Mesodermal cell (in vitro differentiated cells): Measurements from ENCODE around the gene FAM131C.
A peak's percentile ranks its signal among the peaks of the same experiment; 100 is the strongest.

Experiments used
- H3K27ac ChIP-seq: 2 replicates; pipeline ENCODE4 v1.7.0; 2013; ENCODE audit warnings: mild to moderate bottlenecking, low read depth, low read length, moderate library complexity; ENCODE audit not compliant: severe bottlenecking
- H3K36me3 ChIP-seq: 2 replicates; pipeline ENCODE4 v1.7.1; 2013; ENCODE audit warnings: mild to moderate bottlenecking, low read length, moderate library complexity; ENCODE audit not compliant: control insufficient read depth, insufficient read depth
- H3K4me1 ChIP-seq: one replicate; pipeline ENCODE4 v1.7.1; 2013; ENCODE audit warnings: mild to moderate bottlenecking, low read length; ENCODE audit not compliant: insufficient read depth, control insufficient read depth, poor library complexity, severe bottlenecking
- H3K4me3 ChIP-seq: 2 replicates; pipeline ENCODE4 v1.7.0; 2013; ENCODE audit warnings: low read length, control low read depth, mild to moderate bottlenecking; ENCODE audit not compliant: insufficient read depth, poor library complexity, severe bottlenecking; ENCODE audit errors: extremely low read depth
- H3K9me3 ChIP-seq: 2 replicates; pipeline ENCODE4 v1.7.1; 2013; ENCODE audit warnings: mild to moderate bottlenecking, low read length, moderate library complexity; ENCODE audit not compliant: control insufficient read depth
- WGBS, 2 experiments: methylation state at CpG; one replicate each; pipeline ENCODE4 v1.1.5; 2013; ENCODE audit warnings: missing lambda C conversion rate in 2 of 2; ENCODE audit not compliant: insufficient coverage in 2 of 2; 5-methylcytosine and 5-hydroxymethylcytosine counted together

Gene FAM131C

DNA sequence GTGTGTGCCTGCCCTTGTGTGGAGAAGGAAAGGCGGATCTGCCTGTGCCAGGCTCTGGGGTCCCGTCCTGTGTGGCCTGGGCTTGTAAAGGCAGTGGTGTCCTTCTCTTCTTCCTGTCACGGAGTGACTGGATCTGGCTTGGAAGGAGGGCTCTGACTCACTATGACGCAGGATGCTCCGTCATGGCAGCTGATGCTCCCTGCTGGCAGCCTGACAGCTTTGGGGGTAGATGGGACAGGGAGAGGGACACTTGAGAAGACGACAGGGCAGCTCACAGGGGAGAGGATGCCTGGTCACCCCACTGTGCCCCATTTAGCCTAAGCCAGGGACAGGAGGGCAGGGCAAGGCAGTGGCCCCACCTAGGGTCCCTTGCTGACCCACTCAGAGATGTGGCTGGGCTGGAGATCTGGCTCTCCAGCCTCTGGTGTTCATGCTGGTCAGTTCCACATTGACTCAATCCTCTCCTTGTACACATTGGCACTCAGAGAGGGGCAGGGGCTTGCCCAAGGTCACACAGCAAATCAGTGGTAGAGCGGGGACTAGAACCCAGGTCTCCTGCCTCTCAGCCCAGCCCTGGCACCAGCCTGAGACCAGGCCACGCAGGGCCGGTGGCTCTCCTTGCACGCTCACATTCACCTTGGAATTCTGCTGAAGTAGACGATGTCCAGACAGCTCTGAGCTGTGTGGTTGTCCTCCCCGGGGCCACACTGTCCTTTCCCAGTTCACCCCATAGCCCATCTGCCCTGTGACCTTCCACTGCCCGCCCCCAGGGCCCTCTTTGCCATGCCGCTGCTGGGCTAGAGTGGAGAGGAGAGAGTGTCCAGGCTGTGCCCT, 2.8 kb upstream of the FAM131C start:
- WGBS, 2 experiments: 82 to 84% methylated on average over 11 to 12 of the region's 14 CpGs
- Histone ChIP-seq H3K27ac (no peak overlapping the region), H3K4me3 (no peak overlapping the region), H3K4me1 (peaks cover 17% of the 10 kb centered on the region), H3K9me3 (no peaks in the 10 kb centered on the region), H3K36me3 (no peaks in the 10 kb centered on the region)

DNA sequence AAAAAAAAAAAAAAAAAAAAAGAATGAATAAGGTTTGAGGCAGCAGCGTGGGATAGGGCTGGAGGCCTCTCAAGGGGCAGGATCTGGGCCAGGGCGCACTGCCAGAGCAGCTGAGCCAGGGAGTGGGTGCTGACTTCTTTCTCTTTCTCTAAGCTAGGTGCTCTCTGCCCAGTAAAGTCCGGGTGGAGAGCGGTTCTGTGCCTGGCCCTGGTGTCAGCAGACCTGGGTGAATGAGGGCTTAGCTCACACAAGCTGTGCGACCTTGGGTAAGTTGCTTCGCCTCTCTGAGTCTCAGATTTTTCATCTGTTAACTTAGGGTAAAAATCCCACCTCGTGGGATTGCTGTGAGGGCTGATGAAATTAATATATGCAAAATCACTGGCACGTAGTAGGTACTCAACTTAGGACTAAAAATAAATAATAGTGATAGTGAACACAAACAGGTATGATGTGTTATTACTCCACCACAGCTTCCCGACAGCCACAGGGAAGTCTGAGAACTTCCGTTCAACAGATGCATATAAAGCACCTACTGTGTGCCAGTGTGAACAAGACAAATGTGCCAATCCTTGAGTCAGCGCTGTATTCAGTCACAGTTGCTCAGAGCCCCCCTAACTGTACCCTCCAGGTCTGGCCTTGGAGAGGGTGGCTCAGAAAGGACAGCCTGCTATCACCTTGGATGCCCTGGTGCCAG, 2.0 kb upstream of the FAM131C start:
- Histone ChIP-seq H3K27ac (no peak overlapping the region), H3K36me3 (no peaks in the 10 kb centered on the region), H3K9me3 (no peaks in the 10 kb centered on the region), H3K4me1 (peaks cover 17% of the 10 kb centered on the region), H3K4me3 (no peak overlapping the region)
- WGBS, 2 experiments: 89 to 94% methylated on average over 8 to 9 of the region's 11 CpGs

DNA sequence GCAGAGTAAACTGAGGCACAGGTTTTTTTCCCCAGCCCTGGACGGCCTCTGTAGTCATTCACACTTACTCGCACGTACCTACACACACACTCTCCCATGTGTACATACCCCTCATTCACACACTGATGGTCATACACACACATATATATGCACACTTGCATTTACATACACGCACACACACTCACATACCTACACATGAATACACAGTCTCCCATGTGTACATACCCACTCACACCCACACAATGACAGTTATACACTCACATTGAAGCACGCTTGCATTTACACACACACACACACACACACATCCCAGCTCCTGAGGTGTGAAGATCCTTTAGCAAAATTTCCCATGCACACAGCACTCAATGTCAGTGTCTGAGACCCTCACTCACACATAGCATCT, 766 bp upstream of the FAM131C start:
- Histone ChIP-seq H3K36me3 (no peaks in the 10 kb centered on the region), H3K4me3 (peak overlapping the region; percentile 37), H3K9me3 (no peaks in the 10 kb centered on the region), H3K27ac (no peak overlapping the region), H3K4me1 (peaks cover 15% of the 10 kb centered on the region)
- 67 to 77% methylated on average over 5 of the region's 5 CpGs for WGBS, 2 experiments

DNA sequence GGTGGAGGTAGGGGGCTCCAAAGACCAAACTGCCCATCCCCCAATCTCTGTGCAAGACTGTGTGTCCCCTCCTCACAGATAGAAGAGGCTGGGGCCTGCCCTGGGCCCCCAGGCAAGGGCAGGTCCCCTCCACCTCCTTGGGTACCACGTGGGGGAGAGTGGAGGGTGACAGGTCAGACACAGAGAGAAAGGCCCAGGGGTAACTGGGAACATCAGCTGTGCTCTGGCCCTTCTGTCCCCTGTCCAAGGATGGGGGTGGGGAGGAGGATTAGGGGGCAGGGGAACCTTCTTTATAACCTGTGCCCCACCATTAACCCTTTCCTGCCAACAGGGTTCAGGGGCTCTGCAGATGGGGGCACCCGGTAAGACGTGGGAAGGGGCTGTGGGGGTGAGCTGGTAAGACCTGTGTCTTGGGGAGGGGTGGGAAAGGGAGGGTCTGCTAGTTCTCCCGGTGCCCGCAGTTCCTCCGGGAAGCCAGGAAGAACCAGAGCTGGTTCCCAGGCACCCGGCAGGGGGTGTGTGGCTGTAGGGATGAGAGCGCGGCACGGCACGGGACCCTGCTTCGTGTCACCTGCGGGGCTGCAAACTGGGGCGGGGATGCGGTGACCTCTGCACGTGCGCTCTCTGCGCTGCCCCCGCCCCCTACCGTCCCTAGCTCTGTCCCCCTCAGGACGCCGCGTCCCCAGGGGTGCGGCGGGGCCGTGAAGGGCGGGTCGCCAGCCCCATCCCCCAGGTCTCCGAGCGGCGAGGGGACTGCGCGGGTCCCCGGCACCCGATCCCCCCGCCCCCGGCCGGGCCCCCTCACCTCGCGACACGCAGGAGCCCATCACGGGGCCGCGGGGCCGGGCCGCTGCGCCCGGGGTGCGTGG, 601 bp downstream of the FAM131C start:
- H3K36me3 ChIP-seq: no peaks in the 10 kb centered on the region
- no peaks in the 10 kb centered on the region for H3K9me3 ChIP-seq
- no peak overlapping the region for H3K27ac ChIP-seq
- peaks cover 17% of the 10 kb centered on the region for H3K4me1 ChIP-seq
- peak overlapping the region; percentile 37 for H3K4me3 ChIP-seq
- WGBS, 2 experiments: 1 to 4% methylated on average over 17 to 28 of the region's 49 CpGs

DNA sequence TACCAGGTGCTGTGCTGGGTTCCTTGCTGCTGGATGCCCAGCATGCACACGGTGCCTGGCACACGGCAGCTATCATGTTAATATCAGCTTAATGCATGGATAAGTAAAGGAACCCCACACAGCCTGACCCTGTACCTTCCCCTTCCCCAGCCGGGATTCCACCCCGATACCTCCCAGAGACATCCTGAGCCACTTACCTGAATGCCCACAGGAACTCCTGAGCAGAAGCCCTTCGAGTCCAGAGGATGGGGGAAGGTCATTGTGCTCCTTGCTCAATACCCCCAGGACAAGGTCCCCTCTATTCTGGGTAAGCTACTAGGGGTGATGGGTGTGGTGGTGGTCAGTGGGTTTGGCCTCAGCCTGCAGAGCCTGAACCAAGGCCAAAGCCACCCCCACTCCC, 1.4 kb downstream of the FAM131C start:
- Histone ChIP-seq H3K9me3 (no peaks in the 10 kb centered on the region), H3K27ac (no peak overlapping the region), H3K4me3 (no peak overlapping the region), H3K36me3 (no peaks in the 10 kb centered on the region), H3K4me1 (peaks cover 17% of the 10 kb centered on the region)
- no CpG with 5 or more reads among the region's 5 CpGs for WGBS, 2 experiments

DNA sequence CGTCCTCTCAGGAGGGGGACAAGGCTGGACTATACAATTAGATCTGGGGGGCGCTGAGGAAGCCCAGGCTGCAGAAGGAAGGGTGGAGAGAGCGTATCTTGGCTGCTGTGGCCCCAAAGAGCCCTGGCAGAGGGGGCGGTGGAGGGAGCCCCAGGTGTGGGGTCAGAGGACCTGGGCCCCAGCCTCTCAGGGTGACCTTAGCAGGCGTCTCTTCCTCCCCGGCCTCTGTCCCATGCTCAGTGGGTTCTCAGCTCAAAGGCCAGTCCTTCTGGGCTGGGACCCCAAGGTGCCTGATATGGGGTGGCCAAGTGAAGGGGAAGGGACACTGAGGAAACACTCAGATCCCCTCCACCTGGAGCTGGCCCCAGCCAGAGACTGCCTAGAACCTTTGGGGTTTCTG, 1.8 kb downstream of the FAM131C start:
- H3K36me3 ChIP-seq: no peaks in the 10 kb centered on the region
- no peak overlapping the region for H3K4me3 ChIP-seq
- WGBS, 2 experiments: 97% methylated on average over 3 to 5 of the region's 6 CpGs
- peaks cover 15% of the 10 kb centered on the region for H3K4me1 ChIP-seq
- H3K9me3 ChIP-seq: no peaks in the 10 kb centered on the region
- no peak overlapping the region for H3K27ac ChIP-seq

DNA sequence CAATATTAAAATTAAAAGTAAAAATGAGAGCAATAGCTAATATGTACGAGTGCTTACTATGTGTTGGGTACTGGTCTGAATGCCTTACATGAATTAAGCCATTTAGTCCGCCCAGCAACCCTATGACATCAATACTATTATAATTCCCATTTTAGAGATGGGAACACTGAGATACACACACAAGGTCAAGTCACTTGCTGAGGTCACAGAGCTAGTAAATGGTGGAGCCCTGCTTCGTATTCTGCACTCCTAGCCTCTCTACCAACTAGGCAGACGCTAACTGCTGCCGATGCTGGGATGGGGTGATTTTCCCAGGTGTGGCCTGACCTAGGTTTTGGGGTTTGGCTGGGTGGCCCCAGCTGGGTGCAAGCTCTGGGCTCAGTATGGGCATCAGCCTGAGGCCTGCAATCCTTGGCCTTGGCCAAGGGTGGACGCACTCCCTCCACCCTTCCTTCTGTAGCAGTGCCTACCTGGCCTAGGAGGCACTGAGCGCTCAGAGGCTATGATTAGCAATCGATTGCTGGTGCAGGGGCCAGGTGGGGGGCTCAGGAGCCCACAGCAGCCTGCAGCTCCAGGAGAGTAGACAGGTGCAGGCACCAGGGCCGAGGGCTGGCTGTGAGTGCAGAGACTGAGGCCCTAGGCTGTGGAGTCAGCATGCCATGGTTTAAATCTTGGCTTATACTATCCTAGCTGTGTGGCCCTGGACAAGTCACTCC, 2.7 kb downstream of the FAM131C start:
- Histone ChIP-seq H3K9me3 (no peaks in the 10 kb centered on the region), H3K4me1 (peaks cover 7% of the 10 kb centered on the region), H3K27ac (no peak overlapping the region), H3K36me3 (no peaks in the 10 kb centered on the region), H3K4me3 (no peak overlapping the region)
- 91 to 93% methylated on average over 5 to 7 of the region's 9 CpGs for WGBS, 2 experiments

DNA sequence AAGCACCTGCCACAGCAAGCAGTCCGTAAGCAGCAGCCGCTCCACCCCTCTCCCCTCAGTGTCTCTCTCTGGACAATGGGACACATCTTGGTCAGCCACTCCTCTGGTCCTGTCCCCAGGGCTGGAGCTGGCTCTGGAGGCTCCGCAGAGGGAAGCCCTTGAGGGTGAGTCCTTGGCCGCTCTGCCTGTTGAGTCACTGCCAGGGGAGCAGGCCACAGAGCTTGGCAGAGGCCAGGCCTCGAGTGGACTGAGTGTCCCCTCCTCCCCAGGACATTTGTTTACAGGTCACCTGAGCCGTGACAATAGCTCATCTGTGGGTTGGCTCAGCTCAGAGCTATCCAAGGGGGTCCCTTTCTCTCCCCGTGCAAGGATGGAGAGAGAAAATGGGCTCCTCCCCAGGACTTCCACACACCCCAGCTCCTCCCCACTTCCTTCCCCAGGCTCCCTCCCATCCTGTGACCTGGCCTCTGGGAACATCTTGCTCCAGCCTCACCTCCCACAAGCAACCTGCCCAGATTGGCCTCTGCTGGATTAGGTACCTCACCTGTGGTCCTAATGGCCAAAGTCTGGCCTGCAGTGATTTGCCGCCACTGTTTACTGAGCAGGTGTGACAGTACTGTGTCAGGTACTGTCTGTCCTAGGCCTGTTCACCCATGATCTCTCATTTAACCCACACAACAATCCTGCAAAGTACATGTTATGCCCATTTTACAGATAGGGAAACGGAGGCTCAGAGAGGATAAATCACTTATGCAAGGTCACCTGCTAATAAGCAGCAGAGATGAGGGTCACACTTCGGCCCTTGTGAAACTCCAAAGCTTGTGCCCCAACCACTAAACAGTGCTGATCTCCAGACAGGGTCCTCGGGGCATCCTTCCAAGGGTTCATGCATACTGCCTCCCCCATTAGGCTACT, 4.8 kb downstream of the FAM131C start:
- 65 to 78% methylated on average over 8 to 10 of the region's 11 CpGs for WGBS, 2 experiments
- Histone ChIP-seq H3K27ac (no peak overlapping the region), H3K36me3 (no peaks in the 10 kb centered on the region), H3K4me3 (no peak overlapping the region), H3K9me3 (no peaks in the 10 kb centered on the region), H3K4me1 (peaks cover 9% of the 10 kb centered on the region)

DNA sequence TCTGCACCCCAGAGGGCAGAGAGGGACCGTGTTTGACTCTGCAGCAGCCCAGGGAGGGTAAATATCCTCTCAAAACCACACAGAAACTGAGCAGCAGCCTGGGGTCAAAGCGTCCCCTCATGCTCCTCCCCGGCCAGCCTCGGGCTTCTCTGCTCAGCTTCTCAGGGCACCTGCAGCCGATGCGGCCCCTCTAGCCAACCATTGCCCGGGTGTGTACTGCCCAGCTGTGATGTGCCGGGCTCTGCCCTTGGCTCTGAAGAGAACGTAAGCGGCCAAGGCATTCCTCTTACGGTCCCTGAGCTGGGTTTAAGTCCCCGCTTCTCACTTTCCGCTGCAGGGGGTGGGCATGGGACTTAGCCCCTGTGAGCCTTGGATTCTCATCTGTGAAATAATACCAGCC, 5.5 kb downstream of the FAM131C start:
- H3K36me3 ChIP-seq: no peaks in the 10 kb centered on the region
- H3K4me1 ChIP-seq: peaks cover 9% of the 10 kb centered on the region
- no peak overlapping the region for H3K27ac ChIP-seq
- no peak overlapping the region for H3K4me3 ChIP-seq
- WGBS, 2 experiments: 84 to 95% methylated on average over 12 to 13 of the region's 13 CpGs
- H3K9me3 ChIP-seq: no peaks in the 10 kb centered on the region
